GM19023 (cell line): ENCODE data around the gene RUNX1.
"Not testable (repeated sequence)": the region's sequence is repeated elsewhere in the genome, so short reads cannot be mapped to it uniquely, and the experiment has no call there.

Source experiments
- ATAC-seq: cut with Tn5 transposase; IDR thresholded peaks from one replicate; pipeline ENCODE4 v1.9.1; 2021; ENCODE audit warnings: mild to moderate bottlenecking, moderate library complexity; ENCODE audit not compliant: unreplicated experiment

Gene RUNX1

GRCh38 chr21:34817821-34818661 is 231.1 kb downstream of the RUNX1 start:
- no peak for ATAC-seq

- ATAC-seq = no peak
Measured at GRCh38 chr21:34815831-34816705, 233.0 kb downstream of the RUNX1 start.

- no peak for ATAC-seq
Measured at GRCh38 chr21:34814529-34814951, 234.6 kb downstream of the RUNX1 start.

- no peak for ATAC-seq
Measured at GRCh38 chr21:34813266-34813894, 235.7 kb downstream of the RUNX1 start.

GRCh38 chr21:34812504-34813265 is 236.4 kb downstream of the RUNX1 start:
- no peak for ATAC-seq

- no peak for ATAC-seq
Measured at GRCh38 chr21:34811368-34811767, 237.7 kb downstream of the RUNX1 start.

GRCh38 chr21:34810786-34811185 is 238.3 kb downstream of the RUNX1 start:
- ATAC-seq = no peak

- no peak for ATAC-seq
Measured at GRCh38 chr21:34809822-34810221, 239.3 kb downstream of the RUNX1 start.

GRCh38 chr21:34808569-34809204 is 240.4 kb downstream of the RUNX1 start:
- no peak for ATAC-seq

- ATAC-seq = no peak
Measured at GRCh38 chr21:34807881-34808568, 241.1 kb downstream of the RUNX1 start.

GRCh38 chr21:34807146-34807880 is 241.8 kb downstream of the RUNX1 start:
- no peak for ATAC-seq

- ATAC-seq = no peak
Measured at GRCh38 chr21:34806423-34806822, 242.7 kb downstream of the RUNX1 start.

GRCh38 chr21:34805157-34805556 is 243.9 kb downstream of the RUNX1 start:
- ATAC-seq = no peak

- ATAC-seq = not testable (repeated sequence)
Measured at GRCh38 chr21:34804584-34804983, 244.5 kb downstream of the RUNX1 start.

GRCh38 chr21:34803782-34804370 is 245.2 kb downstream of the RUNX1 start:
- no peak for ATAC-seq

- no peak for ATAC-seq
Measured at GRCh38 chr21:34802180-34802899, 246.8 kb downstream of the RUNX1 start.

GRCh38 chr21:34801519-34802132 is 247.5 kb downstream of the RUNX1 start:
- ATAC-seq = no peak
